Tibial artery (tissue), 4 donors: Measurements from ENCODE around the gene AFG1L.
"Not testable (repeated sequence)": the region's sequence is repeated elsewhere in the genome, so short reads cannot be mapped to it uniquely, and the experiment has no call there.

Experiments used
- DNase-seq, 2 donors: peaks; one replicate each; pipeline ENCODE4 v3.0.0-alpha.2; 2019
- H3K27ac ChIP-seq, 2 donors: fragments of 200-600 bp; sonication (generic) in 1 of 2; 1 replicate in 1 of 2; 2 replicates in 1 of 2; pipeline ENCODE4 v1.5.1; 2018 to 2019; ENCODE audit warnings: mild to moderate bottlenecking in 1 of 2
- H3K27me3 ChIP-seq, 2 donors: fragments of 200-600 bp; sonication (generic) in 1 of 2; one replicate each; pipeline versions ENCODE4 v1.5.1 to v1.6.0; 2016 to 2019
- H3K36me3 ChIP-seq, 3 donors: fragments of 200-600 bp; sonication (generic) in 2 of 3; one replicate each; pipeline ENCODE4 v1.5.1; 2016 to 2019; ENCODE audit warnings: mild to moderate bottlenecking in 2 of 3
- H3K4me1 ChIP-seq, 4 donors: fragments of 200-600 bp; sonication (generic) in 2 of 4; 1 replicate in 3 of 4; 2 replicates in 1 of 4; pipeline ENCODE4 v1.5.1; 2016 to 2019
- H3K4me3 ChIP-seq, 2 donors: fragments of 200-600 bp; sonication (generic) in 1 of 2; 1 replicate in 1 of 2; 2 replicates in 1 of 2; pipeline ENCODE4 v1.5.1; 2018 to 2019; ENCODE audit warnings: mild to moderate bottlenecking in 2 of 2
- H3K9me3 ChIP-seq, 3 donors: fragments of 200-600 bp; sonication (generic) in 1 of 3; one replicate each; pipeline ENCODE4 v1.5.1; 2016 to 2019
- CTCF ChIP-seq, 2 experiments: fragments of 200-600 bp in 1 of 2; fragments of 450-650 bp in 1 of 2; IDR thresholded peaks; one replicate each; pipeline ENCODE4 v1.5.1; 2017 to 2019; ENCODE audit warnings: antibody characterized with exemption in 2 of 2, mild to moderate bottlenecking in 1 of 2, moderate library complexity in 1 of 2
- intact Hi-C: fragments of 100-400 bp; cut with DNase I; formaldehyde crosslinking; loops from one replicate; pipeline ENCODE4 v1.15.0; 2023; ENCODE audit warnings: low total_unique reads

AFG1L gene

DNA sequence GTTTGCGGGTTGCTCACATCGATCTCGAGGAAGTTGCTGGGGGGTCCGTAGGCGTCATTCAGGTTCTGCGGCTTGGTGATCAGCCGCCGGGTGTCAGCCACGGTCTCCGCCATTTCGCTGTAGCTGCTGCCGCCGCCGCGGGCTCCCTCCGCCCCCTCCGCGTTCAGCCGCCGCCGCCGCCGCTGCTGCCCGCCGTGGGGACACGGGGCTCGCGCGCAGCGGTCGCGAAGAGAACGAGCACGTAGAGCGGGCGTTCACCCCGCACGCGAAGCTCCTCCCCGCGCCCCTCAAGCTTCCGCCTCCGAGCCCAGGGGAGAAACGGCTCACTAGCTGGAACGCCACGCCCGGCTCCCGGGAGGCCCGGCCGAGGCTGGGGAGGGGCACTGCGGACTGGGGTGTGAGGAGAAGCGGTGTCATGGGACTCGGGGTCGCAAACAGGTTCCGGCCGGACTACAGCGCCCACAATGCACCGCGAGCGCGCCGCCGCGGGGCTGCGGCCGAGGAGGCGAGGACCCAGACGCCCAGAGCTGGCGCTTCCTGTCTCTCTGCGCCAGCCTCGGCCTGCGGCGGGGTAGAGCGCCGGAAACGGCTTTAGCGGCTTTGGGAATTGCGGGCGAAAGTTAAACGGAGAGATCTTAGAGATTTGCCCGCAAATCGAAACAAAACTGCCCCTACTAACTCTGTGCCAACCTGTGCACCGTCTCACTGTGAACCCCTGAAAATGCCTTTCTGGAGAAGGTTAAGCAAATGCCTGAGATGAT, 33.9 kb upstream of the AFG1L start, which contains the start of gene SNX3:
TSS of gene SNX3 (minus strand) at position 232 of the 761 bp plus-strand sequence. CDS start at position 113, 119 bp downstream.
- Histone ChIP-seq H3K4me3 (peak within 1 kb of the TSS; percentile 69 to 95), H3K4me1 (peaks cover 0 to 39% (median 17%) of the 10 kb centered on the region in 4 donors), H3K36me3 (no peaks in the 10 kb centered on the region), H3K9me3 (no peaks in the 10 kb centered on the region), H3K27me3 (no peaks in the 10 kb centered on the region), H3K27ac (peak within 1 kb of the TSS; percentile 94 to 97)
- intact Hi-C loops, result loop anchor here (2.0 to 5.0 kb wide), 2 partner anchors 34 to 189 kb away; partner anchors contain the start of genes AFG1L and OSTM1
- no peak for TF ChIP-seq CTCF (IDR thresholded peaks at IDR 0.05)
- DNase-seq, result peak; percentile 96 to 98

GRCh38 chr6:108263371-108263770, 31.5 kb upstream of the AFG1L start:
- no peak for DNase-seq
- peaks cover 0 to 20% (median 6%) of the 10 kb centered on the region in 4 donors for H3K4me1 ChIP-seq
- no peak for TF ChIP-seq CTCF (IDR thresholded peaks at IDR 0.05)
- no peaks in the 10 kb centered on the region for H3K36me3 ChIP-seq
- intact Hi-C loops, result loop anchor here (5.0 kb wide), 1 partner anchor 191 kb away; the partner anchor contains the start of gene OSTM1
- no peaks in the 10 kb centered on the region for H3K27me3 ChIP-seq
- H3K4me3 ChIP-seq, result no peak overlapping the region
- H3K27ac ChIP-seq, result no peak overlapping the region
- H3K9me3 ChIP-seq, result no peaks in the 10 kb centered on the region

GRCh38 chr6:108268845-108269244, 26.0 kb upstream of the AFG1L start:
- no peaks in the 10 kb centered on the region for H3K9me3 ChIP-seq
- H3K36me3 ChIP-seq, result no peaks in the 10 kb centered on the region
- H3K4me1 ChIP-seq, result no peaks in the 10 kb centered on the region
- intact Hi-C loops, result no loop called here
- TF ChIP-seq CTCF (IDR thresholded peaks at IDR 0.05), result no peak
- H3K4me3 ChIP-seq, result no peak overlapping the region
- no peak overlapping the region for H3K27ac ChIP-seq
- DNase-seq, result no peak
- no peaks in the 10 kb centered on the region for H3K27me3 ChIP-seq

DNA sequence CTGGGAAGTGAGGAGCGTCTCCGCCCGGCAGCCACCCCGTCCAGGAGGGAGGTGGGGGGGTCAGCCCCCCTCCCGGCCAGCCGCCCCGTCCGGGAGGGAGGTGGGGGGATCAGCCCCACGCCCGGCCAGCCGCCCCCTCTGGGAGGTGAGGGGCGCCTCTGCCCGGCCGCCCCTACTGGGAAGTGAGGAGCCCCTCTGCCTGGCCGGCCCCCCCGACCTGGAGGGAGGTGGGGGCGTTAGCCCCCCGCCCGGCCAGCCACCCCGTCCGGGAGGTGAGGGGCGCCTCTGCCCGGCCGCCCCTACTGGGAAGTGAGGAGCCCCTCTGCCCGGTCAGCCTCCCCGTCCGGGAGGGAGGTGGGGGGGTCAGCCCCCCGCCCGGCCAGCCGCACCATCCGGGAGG, 24.9 kb upstream of the AFG1L start:
- H3K4me1 ChIP-seq, H3K4me3 ChIP-seq, intact Hi-C loops, DNase-seq, H3K9me3 ChIP-seq, H3K36me3 ChIP-seq, H3K27me3 ChIP-seq, H3K27ac ChIP-seq: not testable (repeated sequence)

- no peak for TF ChIP-seq CTCF (IDR thresholded peaks at IDR 0.05)
- Histone ChIP-seq H3K4me1 (no peaks in the 10 kb centered on the region), H3K27ac (no peak overlapping the region), H3K27me3 (no peaks in the 10 kb centered on the region), H3K36me3 (no peaks in the 10 kb centered on the region), H3K4me3 (no peak overlapping the region), H3K9me3 (no peaks in the 10 kb centered on the region)
- DNase-seq, result no peak
- intact Hi-C loops, result no loop called here
Observed at GRCh38 chr6:108274546-108274945, 20.3 kb upstream of the AFG1L start.

DNA sequence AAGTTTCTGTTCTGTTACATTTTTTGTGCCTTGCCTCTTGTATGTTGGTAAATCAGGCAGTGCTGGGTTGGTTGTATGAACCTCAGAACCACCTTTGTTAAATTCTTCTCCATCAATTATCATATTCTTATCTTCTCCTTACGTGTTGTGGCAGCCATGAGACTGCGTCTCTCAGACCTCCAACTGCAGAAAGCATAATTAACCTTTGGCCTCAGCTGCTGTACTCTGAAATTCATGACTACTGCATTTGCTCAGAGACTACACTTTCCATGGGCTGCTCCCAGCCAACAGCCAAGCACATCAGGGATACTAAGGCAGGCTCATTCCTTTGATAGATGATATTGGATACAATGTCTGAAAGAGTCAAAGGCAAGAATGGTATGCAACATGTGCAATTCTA, 18.9 kb upstream of the AFG1L start:
- no peak for TF ChIP-seq CTCF (IDR thresholded peaks at IDR 0.05)
- intact Hi-C loops, result no loop called here
- H3K27ac ChIP-seq, result no peak overlapping the region

More for the DNA sequence above, 18.9 kb upstream of the AFG1L start:
- Histone ChIP-seq H3K4me3 (no peak overlapping the region), H3K36me3 (no peaks in the 10 kb centered on the region), H3K4me1 (no peaks in the 10 kb centered on the region), H3K27me3 (no peaks in the 10 kb centered on the region), H3K9me3 (no peaks in the 10 kb centered on the region)
- no peak for DNase-seq
